Fibroblast of skin of right quadriceps (primary cell): ENCODE measurements around the gene TMEM33.
"Not testable (repeated sequence)": the region's sequence is repeated elsewhere in the genome, so short reads cannot be mapped to it uniquely, and the experiment has no call there.

Experiments used
- DNase-seq: peaks from one replicate; pipeline ENCODE4 v3.0.0-alpha.2; 2013

Gene TMEM33, protein sequence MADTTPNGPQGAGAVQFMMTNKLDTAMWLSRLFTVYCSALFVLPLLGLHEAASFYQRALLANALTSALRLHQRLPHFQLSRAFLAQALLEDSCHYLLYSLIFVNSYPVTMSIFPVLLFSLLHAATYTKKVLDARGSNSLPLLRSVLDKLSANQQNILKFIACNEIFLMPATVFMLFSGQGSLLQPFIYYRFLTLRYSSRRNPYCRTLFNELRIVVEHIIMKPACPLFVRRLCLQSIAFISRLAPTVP

DNA sequence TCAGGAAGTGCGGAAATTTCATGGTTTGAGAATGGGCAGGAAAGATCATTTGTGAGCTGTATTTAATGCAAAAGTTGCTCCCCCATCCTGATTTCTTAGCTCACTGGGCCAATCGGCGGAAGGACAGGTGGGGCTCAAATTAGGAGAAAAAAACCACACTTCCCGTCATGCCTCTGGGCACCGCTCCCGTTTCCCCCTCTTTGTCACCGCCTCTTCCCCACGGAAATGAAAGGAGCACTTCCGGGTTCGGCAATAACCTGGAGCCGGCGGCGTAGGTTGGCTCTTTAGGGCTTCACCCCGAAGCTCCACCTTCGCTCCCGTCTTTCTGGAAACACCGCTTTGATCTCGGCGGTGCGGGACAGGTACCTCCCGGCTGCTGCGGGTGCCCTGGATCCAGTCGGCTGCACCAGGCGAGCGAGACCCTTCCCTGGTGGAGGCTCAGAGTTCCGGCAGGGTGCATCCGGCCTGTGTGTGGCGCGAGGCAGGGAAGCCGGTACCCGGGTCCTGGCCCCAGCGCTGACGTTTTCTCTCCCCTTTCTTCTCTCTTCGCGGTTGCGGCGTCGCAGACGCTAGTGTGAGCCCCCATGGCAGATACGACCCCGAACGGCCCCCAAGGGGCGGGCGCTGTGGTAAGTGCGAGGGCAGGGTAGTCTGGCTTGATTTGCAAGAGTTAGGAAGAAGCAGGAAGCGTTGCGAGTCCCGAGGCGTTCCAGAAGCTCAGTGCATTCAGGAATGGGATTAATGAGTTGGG, at the start of gene TMEM33:
Gene TMEM33, plus strand, starts transcription at position 529 of the 751 bp plus-strand sequence. Its CDS starts 56 bp downstream, at position 585.
- DNase-seq, result peak; percentile 83

DNA sequence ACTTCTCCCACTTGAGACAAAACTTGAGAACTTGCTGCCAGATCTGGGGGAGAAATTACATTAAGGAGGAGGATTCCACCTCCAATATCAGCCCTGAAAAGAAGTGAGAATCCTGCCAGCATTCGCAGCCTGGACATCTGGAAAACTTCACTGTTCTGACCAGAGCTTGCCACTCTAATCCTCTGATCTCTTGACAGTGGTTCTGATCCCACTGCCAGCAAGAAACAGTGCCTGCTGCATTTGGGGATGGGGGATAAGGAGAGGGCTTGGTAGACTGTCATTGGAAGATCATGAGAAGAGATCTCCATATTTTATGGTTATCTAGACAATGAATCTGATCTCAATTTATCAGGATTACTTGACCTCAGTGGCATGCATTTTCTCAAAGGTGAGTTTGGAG, 49.8 kb upstream of the TMEM33 start:
- no peak for DNase-seq

DNA sequence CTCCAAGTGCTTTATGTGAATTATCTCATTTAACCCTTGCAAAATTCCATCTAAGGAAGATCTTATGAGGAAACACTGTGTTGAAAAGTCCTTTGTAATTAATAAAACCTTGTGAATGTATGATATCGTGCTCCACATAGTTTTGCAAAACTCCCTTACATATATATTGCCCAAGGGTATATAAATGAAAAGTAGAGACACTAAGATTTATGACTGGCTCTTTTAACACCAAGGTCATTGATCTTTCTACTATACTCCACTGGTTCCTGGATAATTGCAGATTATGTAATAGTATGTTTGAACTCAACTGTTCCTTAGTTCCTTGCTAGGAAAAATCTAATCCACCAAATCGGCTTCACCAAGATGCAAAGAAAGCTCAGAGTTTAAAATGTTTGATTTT, 48.0 kb upstream of the TMEM33 start:
- DNase-seq, result no peak

DNA sequence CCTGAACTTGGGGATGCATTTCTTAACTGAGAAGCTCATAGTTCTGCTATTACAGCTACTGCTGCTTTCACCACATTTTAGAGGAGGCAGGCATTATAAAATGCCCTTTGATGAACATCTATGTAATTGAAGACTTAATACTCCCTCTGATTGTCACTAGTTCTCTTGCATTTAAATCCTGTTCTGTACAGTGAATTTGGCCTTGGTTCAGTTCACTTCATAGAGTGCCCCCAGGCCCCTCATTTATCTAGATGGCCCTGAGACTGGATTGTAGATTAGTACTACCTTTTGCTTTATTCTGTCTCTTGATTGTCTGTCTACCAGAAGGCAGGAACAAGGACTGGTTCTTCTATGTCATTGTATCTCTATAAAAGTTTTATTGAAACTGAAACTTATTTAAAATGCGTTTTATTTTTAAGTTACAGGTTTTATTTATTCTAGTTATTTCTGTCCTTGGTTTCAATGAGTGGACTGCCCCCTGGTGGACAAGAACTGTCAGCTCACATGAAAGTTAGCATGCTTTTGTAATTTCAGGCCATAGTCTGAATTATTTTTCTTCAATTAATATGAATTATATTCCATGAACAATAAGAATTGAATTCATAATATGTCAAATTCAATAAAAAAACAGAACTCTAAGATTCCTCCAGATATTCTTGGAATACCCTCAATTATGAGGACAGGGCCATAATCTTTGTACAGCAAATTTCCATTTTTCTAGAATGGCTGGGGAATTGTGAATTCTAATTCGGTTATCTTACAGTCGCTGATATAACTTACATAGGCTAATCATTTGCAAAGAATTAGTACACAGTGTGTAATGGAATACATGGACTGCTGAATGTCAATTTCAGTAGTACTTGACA, 47.2 kb upstream of the TMEM33 start:
- peak; percentile 31 for DNase-seq

DNA sequence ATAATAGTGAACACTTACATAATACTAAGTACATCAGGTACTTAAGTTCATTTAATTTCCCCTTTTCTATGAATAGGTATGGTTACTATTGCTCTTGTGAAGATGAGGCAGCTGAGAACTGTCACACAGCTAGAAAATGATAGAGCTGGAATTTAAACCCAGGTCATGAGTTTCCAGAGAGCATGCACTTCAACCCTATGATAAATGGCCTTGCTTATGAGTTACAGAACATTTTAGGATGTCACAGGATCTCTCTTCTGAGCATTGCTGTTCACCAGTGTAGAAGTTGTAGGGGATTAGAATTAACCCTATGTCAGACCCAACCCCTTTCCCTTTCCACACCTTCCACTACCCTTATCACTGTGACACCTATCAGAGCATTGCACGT, 46.5 kb upstream of the TMEM33 start:
- DNase-seq, result no peak

DNA sequence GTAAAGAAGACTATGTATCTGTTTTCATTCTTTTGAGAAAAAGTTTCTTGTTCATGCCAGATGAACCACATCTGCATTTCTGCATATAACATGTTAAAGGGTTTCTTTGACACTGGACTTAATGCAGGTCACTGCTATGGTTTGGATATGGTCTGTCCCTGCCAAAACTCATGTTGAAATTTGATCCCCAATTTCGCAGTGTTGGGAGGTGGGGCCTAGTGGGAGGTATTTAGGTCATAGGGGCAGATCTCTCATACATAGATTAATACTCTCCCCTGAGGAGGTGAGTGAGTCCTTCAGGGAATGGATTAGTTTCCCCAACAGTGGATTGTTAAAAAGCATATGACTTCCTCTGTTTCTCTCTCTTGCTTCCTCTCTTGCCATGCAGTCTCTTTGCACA, 45.9 kb upstream of the TMEM33 start:
- DNase-seq, result no peak

DNA sequence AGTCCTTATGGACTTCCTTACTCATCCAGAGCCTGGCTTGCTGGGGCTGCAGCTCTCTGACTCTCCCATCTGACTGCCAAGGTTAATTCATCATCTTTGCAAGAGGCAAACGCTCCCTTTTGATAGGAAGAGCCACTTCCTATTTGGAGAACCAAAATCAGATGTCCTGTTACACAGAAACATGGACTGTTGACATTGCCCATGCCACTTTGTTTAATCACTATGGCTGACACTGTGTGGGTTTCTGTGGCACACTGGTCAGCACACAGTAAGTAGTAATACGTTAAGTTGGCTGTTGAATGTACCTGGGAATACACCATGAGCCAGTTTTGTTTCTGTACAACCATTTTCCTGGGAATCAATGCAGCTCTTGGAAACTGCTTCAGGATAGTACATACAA, 45.1 kb upstream of the TMEM33 start:
- DNase-seq, result no peak

DNA sequence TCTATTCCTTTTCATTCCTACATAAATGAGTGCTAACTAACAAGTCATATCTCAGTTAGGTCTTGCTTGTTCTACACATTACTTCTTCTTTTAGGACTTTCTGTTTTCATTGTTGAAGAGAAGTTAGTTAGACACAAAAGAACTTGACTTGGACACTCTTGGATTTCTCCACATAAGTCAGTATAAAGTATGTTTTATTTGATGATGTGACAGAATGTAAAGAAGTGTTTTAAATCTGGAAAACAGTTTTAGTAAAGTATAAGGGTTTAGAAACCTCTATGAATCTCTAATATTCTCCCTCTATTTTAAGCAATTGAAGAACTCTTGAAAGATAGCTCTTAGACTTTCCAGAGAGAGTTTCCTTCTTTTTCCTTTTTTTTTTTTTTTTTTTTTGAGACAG, 38.6 kb upstream of the TMEM33 start:
- DNase-seq, result no peak

DNA sequence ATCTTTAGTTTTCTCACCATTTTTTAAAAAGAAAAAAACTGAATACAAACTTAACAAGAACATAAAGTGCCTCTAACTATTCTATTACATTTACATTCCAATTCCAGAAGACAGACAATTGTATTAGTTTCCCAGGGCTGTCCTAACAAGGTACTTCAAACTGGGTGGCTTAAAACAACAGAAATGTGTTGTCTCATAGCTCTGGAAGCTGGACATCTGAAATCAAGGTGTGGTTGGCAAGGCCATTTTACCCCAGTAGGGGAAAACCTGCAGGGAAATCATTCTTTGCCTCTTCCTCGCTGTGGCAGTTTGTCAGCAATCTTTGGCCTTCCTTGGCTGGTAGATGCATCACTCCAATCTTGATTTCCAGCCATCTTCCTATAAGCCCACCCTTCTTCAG, 37.5 kb upstream of the TMEM33 start:
- no peak for DNase-seq

DNA sequence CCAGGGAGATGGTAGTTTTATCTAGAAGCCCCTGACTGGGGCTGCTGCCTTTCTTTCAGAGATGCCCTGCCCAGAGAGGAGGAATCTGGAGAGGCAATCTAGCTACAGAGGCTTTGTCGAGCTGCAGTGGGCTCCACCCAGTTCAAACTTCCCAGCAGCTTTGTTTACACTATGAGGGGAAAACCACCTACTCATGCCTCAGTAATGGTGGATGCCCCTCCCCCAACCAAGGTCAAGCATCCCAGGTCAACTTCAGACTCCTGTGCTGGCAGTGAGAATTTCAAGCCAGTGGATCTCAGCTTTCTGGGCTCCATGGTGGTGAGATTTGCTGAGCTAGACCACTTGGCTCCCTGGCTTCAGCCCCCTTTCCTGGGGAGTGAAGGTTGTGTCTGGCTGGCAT, 26.1 kb upstream of the TMEM33 start:
- DNase-seq, result not testable (repeated sequence)

DNA sequence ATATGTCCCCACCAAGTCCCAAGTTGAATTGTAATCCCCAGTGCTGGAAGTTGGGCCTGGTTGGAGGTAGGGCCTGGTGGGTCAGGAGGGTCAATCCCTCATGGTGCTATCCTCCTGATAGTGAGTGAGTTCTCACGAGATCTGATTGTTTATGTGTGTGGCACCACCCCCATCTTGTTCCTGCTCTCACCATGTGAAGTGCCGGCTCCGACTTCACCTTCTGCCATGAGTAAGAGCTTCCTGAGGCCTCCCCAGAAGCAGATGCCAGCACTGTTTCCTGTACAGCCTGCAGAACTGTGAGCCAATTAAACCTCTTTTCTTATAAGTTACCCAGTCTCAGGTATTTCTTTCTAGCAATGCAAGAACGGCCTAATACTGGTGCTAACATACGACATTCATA, 22.7 kb upstream of the TMEM33 start:
- no peak for DNase-seq

DNA sequence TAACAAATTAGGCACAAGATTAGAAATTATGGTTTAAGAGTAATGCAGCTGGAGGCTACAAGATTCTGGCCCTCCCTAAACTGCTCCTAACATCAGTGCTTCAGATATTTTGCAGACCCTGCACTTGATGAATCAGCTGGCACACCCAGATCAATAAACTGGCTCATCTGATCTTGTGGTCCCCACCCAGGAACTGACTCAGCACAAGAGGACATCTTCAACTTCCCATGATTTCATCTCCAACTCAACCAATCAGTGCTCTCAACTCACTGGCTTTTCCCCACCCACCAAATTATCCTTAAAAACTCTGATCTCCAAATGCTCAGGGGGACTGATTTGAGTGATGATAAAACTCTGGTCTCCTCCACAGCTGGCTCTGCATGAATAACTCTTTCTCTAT, 21.7 kb upstream of the TMEM33 start:
- no peak for DNase-seq

DNA sequence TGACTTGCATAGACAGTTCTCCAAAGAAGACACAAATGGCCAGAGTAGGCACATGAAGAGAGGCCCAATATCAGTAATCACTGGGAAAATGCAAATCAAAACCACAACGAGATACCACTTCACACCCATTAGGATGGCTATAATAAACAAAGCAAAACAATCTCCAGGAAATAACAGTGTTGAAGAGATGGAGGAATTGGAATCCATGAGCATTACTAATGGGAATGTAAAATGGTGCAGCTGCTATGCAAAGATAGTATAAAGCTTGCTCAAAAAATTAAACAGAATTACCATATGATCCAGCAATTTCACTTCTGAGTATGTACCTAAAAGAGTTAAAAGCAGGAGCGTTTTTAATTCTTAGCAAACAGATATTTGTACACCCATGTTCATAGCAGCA, 17.0 kb upstream of the TMEM33 start:
- DNase-seq, result no peak

DNA sequence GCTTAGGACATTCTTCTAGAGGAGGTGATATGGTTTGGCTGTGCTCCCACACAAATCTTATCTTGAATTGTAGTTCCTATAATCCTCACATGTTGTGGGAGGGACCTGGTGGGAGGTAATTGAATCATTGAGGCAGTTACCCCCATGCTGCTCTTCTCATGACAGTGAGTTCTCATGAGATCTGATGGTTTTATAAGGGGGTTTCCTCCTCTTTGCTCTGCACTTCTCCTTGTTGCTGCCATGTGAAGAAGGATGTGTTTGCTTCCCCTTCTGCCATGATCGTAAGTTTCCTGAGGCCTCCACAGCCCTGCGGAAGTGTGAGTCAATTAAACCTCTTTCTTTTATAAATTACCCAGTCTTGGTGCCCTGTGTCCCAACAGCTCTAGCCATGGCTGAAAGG, 14.8 kb upstream of the TMEM33 start:
- DNase-seq, result not testable (repeated sequence)

DNA sequence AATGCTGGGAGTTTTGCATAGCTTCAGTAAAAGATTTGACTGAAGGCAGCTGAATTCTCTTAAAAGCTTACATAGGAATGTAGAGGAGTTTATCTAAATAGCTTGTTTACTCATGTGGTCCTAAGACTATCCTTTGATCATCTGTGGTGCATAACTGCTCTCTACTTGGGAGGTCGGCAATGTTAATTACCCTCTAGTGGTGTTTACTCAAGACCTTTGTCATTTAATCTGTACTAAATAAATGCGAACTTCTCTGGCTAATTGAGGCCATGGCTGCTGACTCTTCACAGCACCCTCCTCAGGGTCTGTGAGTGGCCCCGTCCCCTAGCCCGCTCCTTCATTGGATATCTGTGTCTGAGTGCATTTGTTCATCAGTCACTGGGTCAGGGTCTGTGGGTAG, 13.8 kb upstream of the TMEM33 start:
- no peak for DNase-seq

DNA sequence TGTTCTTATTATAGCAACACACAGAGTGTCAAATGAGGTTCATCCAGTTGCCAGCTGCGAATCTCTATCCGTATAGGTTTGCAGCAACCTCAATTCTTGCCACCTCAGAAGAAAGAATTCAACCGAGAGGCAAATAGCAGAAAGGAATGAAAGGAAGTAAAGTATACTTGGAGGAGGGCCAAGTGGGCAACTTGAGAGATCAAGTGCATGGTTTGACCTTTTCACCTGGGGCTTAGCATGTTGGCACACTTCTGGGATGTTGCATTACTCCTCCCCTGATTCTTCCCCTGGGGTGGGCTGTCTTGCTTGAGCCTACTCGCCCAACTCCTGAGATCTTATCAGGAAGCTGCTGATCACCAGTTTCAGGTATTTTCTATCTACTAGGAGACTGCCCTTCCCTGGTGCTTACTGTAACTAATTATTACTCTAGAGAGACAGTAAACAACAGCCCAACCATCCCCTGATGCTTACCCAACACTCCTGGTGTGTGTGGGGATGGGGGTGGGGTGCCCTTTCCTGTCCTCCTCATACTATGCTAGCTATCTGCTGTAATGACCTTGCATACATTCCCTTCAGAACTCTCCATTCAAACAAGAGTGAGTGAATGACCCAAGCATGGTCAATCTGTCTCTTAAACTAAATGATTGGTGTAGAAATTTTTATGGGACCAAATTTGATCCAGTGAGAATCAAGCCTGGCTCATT, 7.3 kb upstream of the TMEM33 start:
- no peak for DNase-seq

DNA sequence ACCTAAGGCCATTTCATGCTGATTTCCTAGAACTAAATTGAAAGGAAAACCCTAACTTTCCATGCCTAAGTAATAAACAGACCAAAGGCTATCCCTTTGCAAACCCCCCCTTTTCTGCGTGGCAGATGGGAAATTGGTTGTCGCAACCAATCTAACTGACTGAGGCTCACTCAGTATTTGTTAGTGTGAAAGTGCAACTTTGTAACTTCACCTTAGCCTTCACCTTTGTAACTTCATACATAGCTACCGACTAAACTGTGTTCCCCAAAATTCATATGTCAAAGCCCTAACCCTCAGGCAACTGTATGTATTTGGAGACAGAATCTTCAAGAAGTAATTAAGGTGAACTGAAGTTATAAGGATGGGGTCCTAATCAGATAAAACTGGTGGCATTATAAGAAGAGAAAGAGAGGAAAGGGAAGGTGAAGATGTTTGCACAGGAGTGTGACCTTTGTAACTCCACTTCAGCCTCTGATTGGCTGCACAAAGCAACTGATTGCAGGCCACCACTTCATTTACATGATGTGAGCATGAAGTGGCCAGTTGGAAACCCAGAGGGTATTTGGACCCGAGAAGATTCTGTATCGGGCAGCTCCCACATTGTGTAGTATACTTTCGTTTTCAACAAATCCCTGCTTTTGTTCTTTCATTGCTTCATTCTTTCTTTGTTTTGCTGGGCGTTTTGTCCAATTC, 4.9 kb upstream of the TMEM33 start:
- no peak for DNase-seq

DNA sequence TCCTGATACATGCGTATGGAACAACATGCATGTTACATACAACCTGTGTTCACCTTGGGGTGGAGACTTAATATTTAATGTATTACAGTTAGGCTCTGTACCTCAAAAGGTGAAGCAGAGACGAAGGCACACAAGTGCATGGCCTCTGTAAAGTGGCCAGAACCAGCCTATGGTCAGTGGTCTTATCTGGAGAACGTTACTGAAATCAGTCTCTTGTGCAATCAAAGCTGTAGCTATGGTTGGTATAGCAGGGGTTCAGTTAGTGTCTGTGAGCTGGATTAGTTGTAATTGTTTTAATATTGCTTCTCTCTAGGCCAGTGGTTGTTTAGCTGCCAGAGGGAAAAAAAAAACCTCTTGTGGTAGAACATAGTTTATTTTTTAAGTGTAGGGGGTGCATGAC, 2.2 kb upstream of the TMEM33 start:
- no peak for DNase-seq

DNA sequence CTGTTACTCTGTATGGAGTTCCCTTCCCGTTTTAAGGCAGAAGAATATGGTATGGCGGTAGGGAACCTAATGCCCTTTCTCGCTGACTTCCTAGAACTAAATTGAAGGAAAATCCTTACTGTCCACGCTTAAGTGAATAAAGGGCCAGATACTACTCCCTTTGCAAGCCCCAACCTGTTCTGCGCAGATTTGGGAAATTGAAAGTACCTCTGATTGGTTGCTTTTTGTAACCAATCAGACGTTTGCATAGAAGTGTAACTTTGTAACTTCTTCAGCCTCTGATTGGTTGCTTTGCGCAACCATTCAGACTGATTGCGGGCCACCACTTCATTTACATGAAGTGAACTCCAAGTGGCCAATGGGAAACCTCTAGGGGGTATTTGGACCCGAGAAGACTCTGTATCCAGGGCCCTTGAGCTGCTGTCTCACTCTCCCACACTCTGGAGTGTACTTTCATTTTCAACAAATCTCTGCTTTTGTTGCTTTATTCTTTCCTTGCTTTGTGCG, 1.2 kb upstream of the TMEM33 start:
- no peak for DNase-seq

DNA sequence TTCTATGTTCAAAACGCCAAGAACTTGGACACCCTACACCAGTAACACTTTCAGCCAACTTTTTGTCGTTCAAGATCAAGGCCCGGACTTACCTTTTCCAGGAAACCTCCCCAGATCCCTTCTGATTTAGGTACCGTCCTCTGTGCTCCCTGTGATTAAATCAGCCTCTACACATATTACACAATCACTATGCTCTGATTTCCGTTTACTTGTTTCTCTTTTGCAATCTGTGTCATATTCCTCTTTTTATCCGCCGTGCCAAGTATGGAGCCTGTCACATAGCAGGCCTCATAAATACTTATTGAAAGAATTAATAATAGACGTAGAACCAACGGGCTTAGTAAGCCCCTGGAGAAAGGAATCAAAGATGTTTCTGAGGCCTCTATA, 722 bp upstream of the TMEM33 start:
- DNase-seq, result no peak

DNA sequence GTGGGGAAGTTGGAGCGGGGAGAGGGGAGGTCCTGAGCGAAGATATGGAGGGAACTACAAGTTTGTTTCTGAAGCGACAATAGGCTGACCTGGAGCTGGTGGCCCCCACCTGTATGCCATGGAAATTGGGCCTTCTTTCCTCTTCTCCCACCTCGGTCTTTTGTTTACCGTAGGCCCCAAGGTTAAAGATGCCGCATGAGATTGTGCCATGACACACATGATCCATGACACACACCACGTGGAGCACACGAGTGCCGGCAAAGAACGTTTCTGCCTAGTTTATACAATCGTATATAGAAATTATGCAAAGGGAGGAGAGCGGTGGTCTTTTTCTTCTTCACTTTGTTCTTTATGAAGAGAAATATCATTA, 408 bp downstream of the TMEM33 start:
- DNase-seq, result peak; percentile 2

DNA sequence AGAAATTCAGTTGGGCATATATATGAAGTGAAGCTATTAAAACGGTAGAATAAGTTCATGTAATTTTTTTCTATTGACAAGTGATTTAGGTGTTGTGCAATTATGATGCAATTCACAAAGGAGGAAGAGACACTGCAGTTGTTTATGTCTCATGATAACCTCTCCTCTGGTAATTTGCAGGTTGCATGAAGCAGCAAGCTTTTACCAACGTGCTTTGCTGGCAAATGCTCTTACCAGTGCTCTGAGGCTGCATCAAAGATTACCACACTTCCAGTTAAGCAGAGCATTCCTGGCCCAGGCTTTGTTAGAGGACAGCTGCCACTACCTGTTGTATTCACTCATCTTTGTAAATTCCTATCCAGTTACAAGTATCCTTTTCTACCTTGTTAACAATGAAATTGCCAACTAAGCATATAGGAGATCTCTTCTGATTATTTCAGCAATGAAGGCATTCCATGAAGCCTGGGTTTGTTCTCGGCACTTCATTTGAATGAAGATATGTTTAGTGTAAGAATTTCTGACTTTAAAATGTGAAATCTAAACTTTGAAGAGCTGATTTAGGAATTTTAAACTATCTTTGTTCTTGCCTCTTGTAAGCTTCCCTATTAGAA, 3.9 kb downstream of the TMEM33 start:
- no peak for DNase-seq
